Type B pancreatic cell (in vitro differentiated cells): ENCODE measurements around the gene MALRD1. TPM values are rescaled to one million over a fixed set of nuclear protein-coding genes. Genes with fewer than 3 reads are reported as not detected.
A peak's percentile ranks its signal among the peaks of the same experiment; 100 is the strongest.

ENCODE experiments used
- DNase-seq: peaks from one replicate; pipeline ENCODE4 v3.0.0; 2021; ENCODE audit warnings: mixed read lengths; ENCODE audit not compliant: unreplicated experiment; ENCODE audit errors: extremely low spot score
- H3K27ac Mint-ChIP-seq: 2 replicates; pipeline ENCODE4 v1.8.0; 2021; ENCODE audit warnings: mild to moderate bottlenecking, mixed read lengths
- H3K27me3 Mint-ChIP-seq: 2 replicates; pipeline ENCODE4 v1.8.0; 2021; ENCODE audit warnings: mixed read lengths
- H3K36me3 Mint-ChIP-seq: 2 replicates; pipeline ENCODE4 v1.8.0; 2021; ENCODE audit warnings: mixed read lengths
- H3K4me1 Mint-ChIP-seq: one replicate; pipeline ENCODE4 v1.8.0; 2021; ENCODE audit warnings: mixed read lengths; ENCODE audit not compliant: unreplicated experiment
- H3K4me3 Mint-ChIP-seq: 2 replicates; pipeline ENCODE4 v1.8.0; 2021; ENCODE audit warnings: mild to moderate bottlenecking, mixed read lengths
- H3K9me3 Mint-ChIP-seq: 2 replicates; pipeline ENCODE4 v1.8.0; 2021; ENCODE audit warnings: mixed read lengths
- total RNA-seq: library from RNA; stranded (reverse); gene quantifications from 2 replicates; pipeline ENCODE4 v1.2.1, GENCODE V29; 2021; ENCODE audit warnings: low replicate concordance
- TF ChIP-seq, protein P1 (sequence below): fragments of 200-600 bp; sonication (generic); conservative IDR thresholded peaks from 2 replicates; pipeline ENCODE4 v1.5.0; 2021; ENCODE audit warnings: antibody characterized with exemption, mild to moderate bottlenecking

Gene MALRD1
- total RNA-seq, 1 donor from 2014 or later, result 1.4 TPM

- Mint-ChIP-seq H3K4me1 (no peaks in the 10 kb centered on the region), H3K9me3 (peaks cover 12% of the 10 kb centered on the region), H3K27ac (no peak overlapping the region), H3K4me3 (no peak overlapping the region), H3K36me3 (no peaks in the 10 kb centered on the region), H3K27me3 (no peaks in the 10 kb centered on the region)
- TF ChIP-seq, protein P1, sequence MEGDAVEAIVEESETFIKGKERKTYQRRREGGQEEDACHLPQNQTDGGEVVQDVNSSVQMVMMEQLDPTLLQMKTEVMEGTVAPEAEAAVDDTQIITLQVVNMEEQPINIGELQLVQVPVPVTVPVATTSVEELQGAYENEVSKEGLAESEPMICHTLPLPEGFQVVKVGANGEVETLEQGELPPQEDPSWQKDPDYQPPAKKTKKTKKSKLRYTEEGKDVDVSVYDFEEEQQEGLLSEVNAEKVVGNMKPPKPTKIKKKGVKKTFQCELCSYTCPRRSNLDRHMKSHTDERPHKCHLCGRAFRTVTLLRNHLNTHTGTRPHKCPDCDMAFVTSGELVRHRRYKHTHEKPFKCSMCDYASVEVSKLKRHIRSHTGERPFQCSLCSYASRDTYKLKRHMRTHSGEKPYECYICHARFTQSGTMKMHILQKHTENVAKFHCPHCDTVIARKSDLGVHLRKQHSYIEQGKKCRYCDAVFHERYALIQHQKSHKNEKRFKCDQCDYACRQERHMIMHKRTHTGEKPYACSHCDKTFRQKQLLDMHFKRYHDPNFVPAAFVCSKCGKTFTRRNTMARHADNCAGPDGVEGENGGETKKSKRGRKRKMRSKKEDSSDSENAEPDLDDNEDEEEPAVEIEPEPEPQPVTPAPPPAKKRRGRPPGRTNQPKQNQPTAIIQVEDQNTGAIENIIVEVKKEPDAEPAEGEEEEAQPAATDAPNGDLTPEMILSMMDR, result peak; percentile 41
- no peak for DNase-seq
These were observed 362.5 kb downstream of the MALRD1 start for GRCh38 chr10:19411119-19411518.

GRCh38 chr10:19412531-19412930 lies 363.9 kb downstream of the MALRD1 start:
- no peaks in the 10 kb centered on the region for H3K4me1 Mint-ChIP-seq
- H3K9me3 Mint-ChIP-seq, result peaks cover 12% of the 10 kb centered on the region
- H3K27me3 Mint-ChIP-seq, result no peaks in the 10 kb centered on the region
- no peak overlapping the region for H3K4me3 Mint-ChIP-seq
- H3K36me3 Mint-ChIP-seq, result no peaks in the 10 kb centered on the region
- no peak for DNase-seq
- TF ChIP-seq, protein P1, result peak; percentile 74
- no peak overlapping the region for H3K27ac Mint-ChIP-seq

DNA sequence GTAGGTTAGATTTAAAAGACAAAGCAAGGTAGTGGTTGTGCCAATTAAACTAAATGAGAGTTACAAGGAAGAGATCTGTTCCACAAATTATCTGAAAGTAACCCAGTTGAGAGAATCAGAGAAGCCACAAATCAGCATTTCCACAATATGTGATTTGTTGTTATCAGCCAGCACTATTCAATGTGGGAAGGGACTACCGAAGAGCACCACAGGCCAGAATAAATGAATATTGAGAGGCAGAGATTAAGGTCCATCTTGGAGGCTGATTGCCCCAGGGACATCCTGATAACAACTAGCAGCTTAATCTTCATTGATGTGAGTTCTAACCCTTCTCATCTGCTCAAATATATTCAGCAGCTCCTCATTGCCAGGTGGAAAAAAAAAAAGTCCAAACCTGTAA lies 367.6 kb downstream of the MALRD1 start:
- H3K27ac Mint-ChIP-seq, result no peak overlapping the region
- DNase-seq, result no peak
- H3K36me3 Mint-ChIP-seq, result no peaks in the 10 kb centered on the region

GRCh38 chr10:19417740-19418139 lies 369.1 kb downstream of the MALRD1 start:
- H3K9me3 Mint-ChIP-seq, result no peaks in the 10 kb centered on the region
- TF ChIP-seq, protein P1, result no peak
- peaks cover 3% of the 10 kb centered on the region for H3K27me3 Mint-ChIP-seq
- no peaks in the 10 kb centered on the region for H3K4me1 Mint-ChIP-seq
- no peak for DNase-seq
- no peak overlapping the region for H3K27ac Mint-ChIP-seq
- H3K4me3 Mint-ChIP-seq, result no peak overlapping the region
- H3K36me3 Mint-ChIP-seq, result no peaks in the 10 kb centered on the region

More for the DNA sequence above, 367.6 kb downstream of the MALRD1 start:
- Mint-ChIP-seq H3K4me1 (no peaks in the 10 kb centered on the region), H3K9me3 (no peaks in the 10 kb centered on the region), H3K4me3 (no peak overlapping the region), H3K27me3 (no peaks in the 10 kb centered on the region)
- TF ChIP-seq, protein P1, result no peak

DNA sequence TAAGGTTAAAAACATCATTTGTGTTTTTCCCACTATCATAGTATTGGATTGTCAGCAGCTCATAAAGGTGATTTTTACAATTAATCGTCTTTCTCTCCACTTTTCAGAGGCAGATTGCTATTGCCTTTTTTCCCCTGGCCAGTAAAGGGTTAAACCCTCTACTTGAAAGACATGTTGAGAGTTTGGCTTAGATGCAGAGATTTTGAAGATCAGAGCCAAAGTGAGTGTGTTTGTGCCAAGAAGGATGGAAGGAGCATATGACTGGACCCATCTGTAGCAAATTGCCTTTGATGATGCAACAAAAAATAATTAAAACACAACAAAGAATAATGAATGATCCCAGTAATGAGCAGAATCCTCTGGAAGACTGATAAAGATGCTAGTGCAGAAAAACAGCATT lies 373.1 kb downstream of the MALRD1 start:
- Mint-ChIP-seq H3K9me3 (no peaks in the 10 kb centered on the region), H3K4me3 (no peak overlapping the region), H3K27me3 (peaks cover 7% of the 10 kb centered on the region), H3K4me1 (no peaks in the 10 kb centered on the region), H3K36me3 (no peaks in the 10 kb centered on the region), H3K27ac (no peak overlapping the region)
- no peak for DNase-seq
- TF ChIP-seq, protein P1, result no peak

DNA sequence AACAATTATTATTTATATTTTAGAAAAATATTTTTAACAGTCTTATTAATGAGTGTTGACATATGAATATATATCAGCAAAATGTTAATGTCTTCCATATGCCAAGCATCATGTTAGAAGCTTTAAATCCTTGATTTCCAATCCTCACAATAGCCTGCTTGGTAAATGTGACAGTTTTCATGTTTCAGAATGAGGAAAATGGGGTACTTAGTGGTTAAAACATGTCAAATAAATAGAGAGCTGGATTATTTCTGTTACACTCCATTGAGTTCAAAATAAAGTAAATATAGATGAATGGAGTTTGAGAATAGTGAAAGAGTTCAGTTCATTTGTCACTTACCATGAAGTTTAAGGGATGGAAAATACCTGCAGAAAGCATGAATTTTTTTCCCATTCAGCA lies 377.4 kb downstream of the MALRD1 start:
- Mint-ChIP-seq H3K4me3 (no peak overlapping the region), H3K27me3 (peaks cover 13% of the 10 kb centered on the region), H3K4me1 (no peaks in the 10 kb centered on the region), H3K27ac (no peak overlapping the region), H3K9me3 (no peaks in the 10 kb centered on the region), H3K36me3 (no peaks in the 10 kb centered on the region)
- no peak for DNase-seq
- TF ChIP-seq, protein P1, result no peak
